Panc1 (cell line): ENCODE measurements around the gene PPP1R1C. TPM values are rescaled to one million over a fixed set of nuclear protein-coding genes. Genes with fewer than 3 reads are reported as not detected.

Experiments used
- ATAC-seq: fragments of 200-7000 bp; cut with Tn5 transposase; 2 replicates; pipeline ENCODE4 v1.9.1; 2020; ENCODE audit warnings: mild to moderate bottlenecking, moderate library complexity
- BruUV-seq: library from RNA; stranded (reverse); fragments of 400-500 nt; replicated peaks from 2 replicates; lab custom pipeline; 2021; lab: Mats Ljungman, UMichigan
- CTCF ChIA-PET: fragments of 300-600 bp; sonication (Branson Sonifier 250); formaldehyde crosslinking; loops from one replicate; lab custom pipeline; 2022; ENCODE audit warnings: antibody characterized with exemption; lab: Charles Lee
- POLR2A ChIA-PET: fragments of 300-600 bp; sonication (Branson Sonifier 250); formaldehyde crosslinking; loops from one replicate; lab custom pipeline; 2022; ENCODE audit warnings: antibody characterized with exemption; lab: Charles Lee
- DNase-seq: peaks from one replicate; pipeline ENCODE4 v3.0.0-alpha.2; 2010; ENCODE audit warnings: low read depth, low spot score
- H3K27ac ChIP-seq: 2 replicates; pipeline ENCODE4 v1.5.1; 2011; ENCODE audit warnings: mild to moderate bottlenecking, low read length, inconsistent platforms
- H3K27me3 ChIP-seq: fragments of 200-500 bp; sonication (Bioruptor generic); 2 replicates; pipeline ENCODE4 v1.6.0; 2014; ENCODE audit warnings: low read length, inconsistent platforms; ENCODE audit not compliant: control insufficient read depth, insufficient read depth
- H3K36me3 ChIP-seq: fragments of 200-500 bp; sonication (Bioruptor generic); 2 replicates; pipeline ENCODE4 v1.5.1; 2014; ENCODE audit warnings: inconsistent platforms, mild to moderate bottlenecking, low read length, moderate library complexity; ENCODE audit not compliant: control insufficient read depth, insufficient read depth
- H3K4me1 ChIP-seq: 2 replicates; pipeline ENCODE4 v1.5.1; 2011; ENCODE audit warnings: inconsistent platforms, mild to moderate bottlenecking, low read length, moderate library complexity; ENCODE audit not compliant: control insufficient read depth, insufficient read depth
- H3K4me3 ChIP-seq, 2 experiments: 2 replicates each; pipeline ENCODE4 v1.5.1; 2011 to 2012; ENCODE audit warnings: low read depth in 2 of 2, low read length in 2 of 2, mild to moderate bottlenecking in 2 of 2, inconsistent platforms in 1 of 2, moderate library complexity in 1 of 2
- H3K9me3 ChIP-seq: fragments of 200-500 bp; sonication (Bioruptor generic); 2 replicates; pipeline ENCODE4 v1.5.1; 2014; ENCODE audit warnings: low read depth, mild to moderate bottlenecking, inconsistent platforms, low read length, moderate library complexity; ENCODE audit not compliant: control insufficient read depth, insufficient read depth
- CTCF ChIP-seq: fragments of 450-650 bp; IDR thresholded peaks from 2 replicates; pipeline ENCODE4 v1.5.1; 2017; ENCODE audit warnings: mild to moderate bottlenecking
- POLR2AphosphoS5 ChIP-seq: IDR thresholded peaks from 2 replicates; pipeline ENCODE4 v1.6.1; 2012; ENCODE audit warnings: mild to moderate bottlenecking, low read depth, low read length, moderate library complexity
- REST ChIP-seq, 2 experiments: IDR thresholded peaks; 2 replicates each; pipeline ENCODE4 v1.6.1; 2011 to 2012; ENCODE audit warnings: low read depth in 2 of 2, control low read depth in 1 of 2, low read length in 1 of 2, mild to moderate bottlenecking in 1 of 2, moderate library complexity in 1 of 2; ENCODE audit not compliant: insufficient read depth in 1 of 2
- SIN3A ChIP-seq: IDR thresholded peaks from 2 replicates; pipeline ENCODE4 v1.6.1; 2012; ENCODE audit warnings: low read depth, mild to moderate bottlenecking, low read length, moderate library complexity, borderline replicate concordance; ENCODE audit not compliant: insufficient read depth
- TCF7L2 ChIP-seq: IDR thresholded peaks from 2 replicates; pipeline ENCODE4 v1.6.1; 2011; ENCODE audit warnings: mild to moderate bottlenecking, low read depth, low read length, inconsistent platforms
- in situ Hi-C: cut with HindIII; loops from 2 replicates; pipeline ENCODE4 v1.10.0; 2016; ENCODE audit warnings: low sequenced_read_pairs, low pct_unique_long_range_greater_than_20kb
- intact Hi-C: fragments of 100-400 bp; cut with micrococcal nuclease; formaldehyde crosslinking; loops from one replicate; pipeline ENCODE4 v1.10.0; 2022; ENCODE audit not compliant: unreplicated experiment
- total RNA-seq: library from RNA; stranded (reverse); gene quantifications from one replicate; pipeline ENCODE4 v1.2.1, GENCODE V29; 2021; ENCODE audit not compliant: unreplicated experiment

The PPP1R1C gene
- total RNA-seq, 1 experiment from 2014 or later, result 2.6 TPM

- no TSS peak for BruUV-seq
- Histone ChIP-seq H3K36me3 (no peaks in the 10 kb centered on the region), H3K27me3 (no peaks in the 10 kb centered on the region), H3K9me3 (no peaks in the 10 kb centered on the region), H3K27ac (no peak overlapping the region), H3K4me3 (no peak overlapping the region), H3K4me1 (no peaks in the 10 kb centered on the region)
- in situ Hi-C loops, result no loop called here
- intact Hi-C loops, result no loop called here
- TF ChIP-seq POLR2AphosphoS5, result no peak
- no peak for TF ChIP-seq TCF7L2
- TF ChIP-seq REST (IDR thresholded peaks at IDR 0.05; ENCODE audit: insufficient read depth in 1 of 2, low read depth in 2 of 2, low read length in 1 of 2), result no peak
- TF ChIP-seq SIN3A, result no peak
- TF ChIP-seq CTCF, result no peak
- DNase-seq (no peak), ATAC-seq (no peak)
- ChIA-PET CTCF (no interaction called here), POLR2A (no interaction called here)
These were observed 81.7 kb downstream of the PPP1R1C start for GRCh38 chr2:182067393-182067792.

DNA sequence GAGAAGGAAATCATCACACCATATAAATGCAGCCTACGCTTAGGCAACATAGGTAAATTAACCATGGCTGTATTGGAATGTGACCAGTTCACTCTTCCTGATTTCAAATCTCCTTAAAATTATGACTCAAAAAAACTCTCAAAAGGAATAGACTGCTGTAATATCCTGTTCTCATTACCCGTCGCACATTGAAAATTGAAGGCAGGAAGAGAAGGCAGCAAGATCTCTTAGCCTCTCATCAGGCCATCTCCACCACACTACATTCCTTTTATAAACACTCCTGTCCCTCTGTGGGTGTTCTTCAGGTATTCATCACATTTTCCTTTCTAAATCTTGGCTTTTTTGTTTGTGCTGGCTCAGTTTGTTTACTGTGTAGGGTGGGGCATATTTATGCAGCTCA lies 83.2 kb downstream of the PPP1R1C start:
- POLR2A ChIA-PET, result no interaction called here
- no TSS peak for BruUV-seq
- no peak overlapping the region for H3K4me3 ChIP-seq
- DNase-seq (no peak), ATAC-seq (no peak)
- H3K36me3 ChIP-seq, result no peaks in the 10 kb centered on the region
- no peaks in the 10 kb centered on the region for H3K27me3 ChIP-seq
- no peak overlapping the region for H3K27ac ChIP-seq
- no peaks in the 10 kb centered on the region for H3K4me1 ChIP-seq
- H3K9me3 ChIP-seq, result no peaks in the 10 kb centered on the region
- intact Hi-C loops, result no loop called here
- in situ Hi-C loops, result no loop called here
- CTCF ChIA-PET, result no interaction called here
- TF ChIP-seq POLR2AphosphoS5 (no peak), CTCF (no peak), TCF7L2 (no peak), REST (IDR thresholded peaks at IDR 0.05; ENCODE audit: insufficient read depth in 1 of 2, low read depth in 2 of 2, low read length in 1 of 2) (no peak), SIN3A (no peak)
